ENCODE results near the gene PFN3.
A peak's percentile ranks its signal among the peaks of the same experiment; 100 is the strongest.

The PFN3 gene

DNA sequence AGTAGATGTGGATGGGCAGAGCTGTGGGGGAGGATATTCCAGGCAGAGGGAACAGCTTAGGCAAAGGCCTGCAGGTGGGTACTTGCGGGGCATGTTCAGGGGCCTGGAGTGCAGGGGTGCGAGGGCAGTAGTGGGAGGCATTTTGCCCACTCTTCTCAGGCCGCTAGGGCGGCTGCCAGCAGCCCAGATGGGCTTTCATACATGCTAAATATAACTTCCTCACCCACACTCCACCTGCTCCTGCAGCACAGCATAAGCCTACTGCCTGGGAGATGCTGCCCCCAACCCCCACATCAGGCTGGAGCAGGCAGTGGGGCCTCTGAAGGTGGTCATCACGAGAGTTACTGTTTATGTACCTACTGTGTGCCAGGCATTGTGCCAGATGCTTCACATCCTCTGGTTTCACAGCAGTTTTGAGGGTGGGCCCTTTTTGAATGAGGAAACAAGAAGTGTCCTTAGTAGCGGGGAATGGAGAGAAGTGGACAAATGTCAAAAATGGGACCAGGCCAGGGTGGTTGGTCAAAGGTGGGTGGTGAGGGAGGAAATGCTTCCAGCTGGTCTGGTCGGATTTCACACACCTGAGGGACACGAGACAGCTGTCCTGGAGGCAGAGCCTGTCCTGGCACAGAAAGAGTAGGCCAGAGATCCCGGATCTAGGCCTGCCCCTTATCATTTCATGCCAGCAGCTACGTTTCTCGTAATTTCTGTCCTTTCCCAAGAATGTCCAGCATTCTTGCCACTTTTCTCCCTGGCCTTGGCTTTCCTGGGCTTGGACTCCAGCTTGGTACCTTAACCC lies 30.6 kb downstream of the PFN3 start:
- no peak for TF ChIP-seq ZFP3 (CRISPR knock-in tag; IDR thresholded peaks at IDR 0.05)
- no peak for TF ChIP-seq ZNF70 (CRISPR knock-in tag; IDR thresholded peaks at IDR 0.05)
- no peak for TF ChIP-seq ARNTL (CRISPR knock-in tag; IDR thresholded peaks at IDR 0.05; ENCODE audit: borderline replicate concordance, low read depth)
- TF ChIP-seq CSDC2 (CRISPR knock-in tag; IDR thresholded peaks at IDR 0.05): no peak
- TF ChIP-seq SNAI2 (CRISPR knock-in tag; IDR thresholded peaks at IDR 0.05): no peak
- no peak for TF ChIP-seq ZC3H10 (CRISPR knock-in tag; IDR thresholded peaks at IDR 0.05)
- no peak for ATAC-seq

DNA sequence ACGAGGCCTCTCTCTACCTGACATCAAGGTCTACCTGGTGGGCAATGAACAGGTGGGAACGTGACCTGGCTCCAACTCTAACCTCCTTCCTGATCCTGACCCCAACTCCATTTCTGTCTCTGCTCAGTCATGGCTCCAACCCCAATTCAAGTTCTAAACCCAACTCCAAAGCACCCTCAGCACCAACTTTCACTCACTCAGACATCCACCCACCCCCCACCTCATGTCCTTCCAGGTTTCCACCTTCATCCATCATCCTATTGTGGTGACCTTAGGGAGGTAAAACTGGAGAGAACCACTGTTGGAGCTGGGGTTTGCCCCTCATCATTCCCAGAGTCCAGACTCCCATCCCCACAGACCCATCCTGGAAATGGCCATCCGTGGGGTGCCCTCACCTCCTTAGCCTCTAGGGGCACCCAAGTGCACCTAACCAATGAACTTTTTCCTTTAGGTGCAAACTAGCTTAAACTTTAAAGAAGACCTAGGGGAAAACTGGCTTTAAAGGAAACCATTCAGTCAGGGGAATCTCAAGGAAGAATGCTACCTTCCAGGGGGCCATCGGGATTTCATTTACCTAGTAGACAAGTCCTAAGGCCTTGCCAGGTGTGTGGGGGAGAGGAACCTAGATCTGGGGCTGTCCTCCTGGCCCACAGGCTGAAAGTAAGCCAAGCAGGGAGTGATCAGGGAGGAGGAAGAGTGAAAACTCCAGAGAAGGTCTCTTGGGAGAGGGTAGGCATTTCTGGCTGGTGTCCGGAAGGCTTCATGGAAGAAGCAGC lies 31.4 kb downstream of the PFN3 start:
- ATAC-seq: 0 out of 3 replicates have a peak, but pooled peaks have one; percentile 13
- TF ChIP-seq, protein P1, sequence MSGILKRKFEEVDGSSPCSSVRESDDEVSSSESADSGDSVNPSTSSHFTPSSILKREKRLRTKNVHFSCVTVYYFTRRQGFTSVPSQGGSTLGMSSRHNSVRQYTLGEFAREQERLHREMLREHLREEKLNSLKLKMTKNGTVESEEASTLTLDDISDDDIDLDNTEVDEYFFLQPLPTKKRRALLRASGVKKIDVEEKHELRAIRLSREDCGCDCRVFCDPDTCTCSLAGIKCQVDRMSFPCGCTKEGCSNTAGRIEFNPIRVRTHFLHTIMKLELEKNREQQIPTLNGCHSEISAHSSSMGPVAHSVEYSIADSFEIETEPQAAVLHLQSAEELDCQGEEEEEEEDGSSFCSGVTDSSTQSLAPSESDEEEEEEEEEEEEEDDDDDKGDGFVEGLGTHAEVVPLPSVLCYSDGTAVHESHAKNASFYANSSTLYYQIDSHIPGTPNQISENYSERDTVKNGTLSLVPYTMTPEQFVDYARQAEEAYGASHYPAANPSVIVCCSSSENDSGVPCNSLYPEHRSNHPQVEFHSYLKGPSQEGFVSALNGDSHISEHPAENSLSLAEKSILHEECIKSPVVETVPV (CRISPR knock-in tag; IDR thresholded peaks at IDR 0.05): no peak
- TF ChIP-seq RARB (CRISPR knock-in tag; IDR thresholded peaks at IDR 0.05): no peak
- no peak for TF ChIP-seq ZFP3 (CRISPR knock-in tag; IDR thresholded peaks at IDR 0.05)
- no peak for TF ChIP-seq ZNF8 (CRISPR knock-in tag; IDR thresholded peaks at IDR 0.05)
- TF ChIP-seq ESRRG (CRISPR knock-in tag; IDR thresholded peaks at IDR 0.05): no peak
- no peak for TF ChIP-seq TOX (CRISPR knock-in tag; IDR thresholded peaks at IDR 0.05; ENCODE audit: borderline replicate concordance)
- TF ChIP-seq, protein P2, sequence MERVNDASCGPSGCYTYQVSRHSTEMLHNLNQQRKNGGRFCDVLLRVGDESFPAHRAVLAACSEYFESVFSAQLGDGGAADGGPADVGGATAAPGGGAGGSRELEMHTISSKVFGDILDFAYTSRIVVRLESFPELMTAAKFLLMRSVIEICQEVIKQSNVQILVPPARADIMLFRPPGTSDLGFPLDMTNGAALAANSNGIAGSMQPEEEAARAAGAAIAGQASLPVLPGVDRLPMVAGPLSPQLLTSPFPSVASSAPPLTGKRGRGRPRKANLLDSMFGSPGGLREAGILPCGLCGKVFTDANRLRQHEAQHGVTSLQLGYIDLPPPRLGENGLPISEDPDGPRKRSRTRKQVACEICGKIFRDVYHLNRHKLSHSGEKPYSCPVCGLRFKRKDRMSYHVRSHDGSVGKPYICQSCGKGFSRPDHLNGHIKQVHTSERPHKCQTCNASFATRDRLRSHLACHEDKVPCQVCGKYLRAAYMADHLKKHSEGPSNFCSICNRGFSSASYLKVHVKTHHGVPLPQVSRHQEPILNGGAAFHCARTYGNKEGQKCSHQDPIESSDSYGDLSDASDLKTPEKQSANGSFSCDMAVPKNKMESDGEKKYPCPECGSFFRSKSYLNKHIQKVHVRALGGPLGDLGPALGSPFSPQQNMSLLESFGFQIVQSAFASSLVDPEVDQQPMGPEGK (CRISPR knock-in tag; IDR thresholded peaks at IDR 0.05; ENCODE audit: borderline replicate concordance): no peak
- no peak for TF ChIP-seq OSR1 (CRISPR knock-in tag; IDR thresholded peaks at IDR 0.05)
- TF ChIP-seq, protein P3, sequence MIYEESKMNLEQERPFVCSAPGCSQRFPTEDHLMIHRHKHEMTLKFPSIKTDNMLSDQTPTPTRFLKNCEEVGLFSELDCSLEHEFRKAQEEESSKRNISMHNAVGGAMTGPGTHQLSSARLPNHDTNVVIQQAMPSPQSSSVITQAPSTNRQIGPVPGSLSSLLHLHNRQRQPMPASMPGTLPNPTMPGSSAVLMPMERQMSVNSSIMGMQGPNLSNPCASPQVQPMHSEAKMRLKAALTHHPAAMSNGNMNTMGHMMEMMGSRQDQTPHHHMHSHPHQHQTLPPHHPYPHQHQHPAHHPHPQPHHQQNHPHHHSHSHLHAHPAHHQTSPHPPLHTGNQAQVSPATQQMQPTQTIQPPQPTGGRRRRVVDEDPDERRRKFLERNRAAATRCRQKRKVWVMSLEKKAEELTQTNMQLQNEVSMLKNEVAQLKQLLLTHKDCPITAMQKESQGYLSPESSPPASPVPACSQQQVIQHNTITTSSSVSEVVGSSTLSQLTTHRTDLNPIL (CRISPR knock-in tag; IDR thresholded peaks at IDR 0.05; ENCODE audit: low read depth): no peak
- no peak for TF ChIP-seq ZFP30 (CRISPR knock-in tag; IDR thresholded peaks at IDR 0.05)
- no peak for TF ChIP-seq ZC3H10 (CRISPR knock-in tag; IDR thresholded peaks at IDR 0.05)
- TF ChIP-seq ISL1 (CRISPR knock-in tag; IDR thresholded peaks at IDR 0.05): no peak
- no peak for TF ChIP-seq ZNF565 (CRISPR knock-in tag; conservative IDR thresholded peaks at IDR 0.05; ENCODE audit: low read depth)
- TF ChIP-seq ZNF70 (CRISPR knock-in tag; IDR thresholded peaks at IDR 0.05): no peak
- TF ChIP-seq, protein P4, sequence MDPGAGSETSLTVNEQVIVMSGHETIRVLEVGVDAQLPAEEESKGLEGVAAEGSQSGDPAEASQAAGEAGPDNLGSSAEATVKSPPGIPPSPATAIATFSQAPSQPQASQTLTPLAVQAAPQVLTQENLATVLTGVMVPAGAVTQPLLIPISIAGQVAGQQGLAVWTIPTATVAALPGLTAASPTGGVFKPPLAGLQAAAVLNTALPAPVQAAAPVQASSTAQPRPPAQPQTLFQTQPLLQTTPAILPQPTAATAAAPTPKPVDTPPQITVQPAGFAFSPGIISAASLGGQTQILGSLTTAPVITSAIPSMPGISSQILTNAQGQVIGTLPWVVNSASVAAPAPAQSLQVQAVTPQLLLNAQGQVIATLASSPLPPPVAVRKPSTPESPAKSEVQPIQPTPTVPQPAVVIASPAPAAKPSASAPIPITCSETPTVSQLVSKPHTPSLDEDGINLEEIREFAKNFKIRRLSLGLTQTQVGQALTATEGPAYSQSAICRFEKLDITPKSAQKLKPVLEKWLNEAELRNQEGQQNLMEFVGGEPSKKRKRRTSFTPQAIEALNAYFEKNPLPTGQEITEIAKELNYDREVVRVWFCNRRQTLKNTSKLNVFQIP (CRISPR knock-in tag; IDR thresholded peaks at IDR 0.05; ENCODE audit: borderline replicate concordance, low read depth): no peak
- no peak for TF ChIP-seq TCF4 (CRISPR knock-in tag; IDR thresholded peaks at IDR 0.05; ENCODE audit: borderline replicate concordance)
- no peak for TF ChIP-seq ARNTL (CRISPR knock-in tag; IDR thresholded peaks at IDR 0.05; ENCODE audit: borderline replicate concordance, low read depth)
- TF ChIP-seq BACH2 (CRISPR knock-in tag; IDR thresholded peaks at IDR 0.05; ENCODE audit: borderline replicate concordance): no peak
- TF ChIP-seq GLIS3 (CRISPR knock-in tag; IDR thresholded peaks at IDR 0.05): no peak

DNA sequence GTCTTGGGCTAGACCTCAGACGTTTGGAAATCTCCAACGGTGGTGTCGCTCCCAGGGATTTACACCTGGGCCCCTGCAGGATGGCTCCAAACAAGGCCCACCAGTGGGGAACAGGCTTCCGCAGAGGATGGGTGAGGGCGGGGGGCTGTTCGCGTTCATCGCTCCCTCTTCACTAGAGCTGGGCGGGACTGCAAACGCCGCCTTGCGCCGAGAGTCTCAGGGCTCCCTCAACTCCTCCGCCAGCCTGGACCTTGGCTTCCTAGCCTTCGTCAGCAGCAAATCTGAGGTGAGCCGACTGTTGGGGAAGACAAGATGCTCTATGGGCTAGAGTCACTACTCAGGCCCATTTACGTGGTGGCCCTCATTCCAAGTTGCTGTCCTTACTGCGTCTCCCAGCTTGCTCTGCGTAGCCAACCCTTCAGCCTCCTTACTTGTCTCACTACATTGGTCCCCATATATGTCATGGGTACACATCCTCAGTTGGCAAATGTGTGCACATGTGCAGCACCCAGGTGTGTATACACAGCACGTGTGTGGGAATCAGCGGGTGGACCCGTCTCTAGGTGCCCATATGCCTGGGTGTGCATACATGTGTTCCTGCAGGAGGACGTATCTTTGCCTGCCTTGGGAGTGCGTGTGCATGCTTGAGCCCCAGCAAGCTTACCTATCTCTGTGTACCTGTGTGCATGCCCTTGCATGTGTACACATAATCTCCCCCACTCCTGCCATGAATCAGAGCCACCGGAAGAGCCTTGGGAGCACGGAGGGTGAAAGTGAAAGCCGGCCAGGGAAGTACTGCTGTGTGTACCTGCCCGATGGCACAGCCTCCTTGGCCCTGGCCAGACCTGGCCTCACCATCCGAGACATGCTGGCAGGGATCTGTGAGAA lies 32.2 kb downstream of the PFN3 start:
- ATAC-seq: no peak
- TF ChIP-seq OSR1 (CRISPR knock-in tag; IDR thresholded peaks at IDR 0.05) (no peak), CSDC2 (CRISPR knock-in tag; IDR thresholded peaks at IDR 0.05) (no peak), TCF4 (CRISPR knock-in tag; IDR thresholded peaks at IDR 0.05; ENCODE audit: borderline replicate concordance) (no peak), BACH2 (CRISPR knock-in tag; IDR thresholded peaks at IDR 0.05; ENCODE audit: borderline replicate concordance) (no peak), ZFP30 (CRISPR knock-in tag; IDR thresholded peaks at IDR 0.05) (no peak), GLIS3 (CRISPR knock-in tag; IDR thresholded peaks at IDR 0.05) (no peak), ISL1 (CRISPR knock-in tag; IDR thresholded peaks at IDR 0.05) (no peak), ARNTL (CRISPR knock-in tag; IDR thresholded peaks at IDR 0.05; ENCODE audit: borderline replicate concordance, low read depth) (no peak), ZFP3 (CRISPR knock-in tag; IDR thresholded peaks at IDR 0.05) (no peak), ZNF70 (CRISPR knock-in tag; IDR thresholded peaks at IDR 0.05) (no peak), SNAI2 (CRISPR knock-in tag; IDR thresholded peaks at IDR 0.05) (no peak), ZNF8 (CRISPR knock-in tag; IDR thresholded peaks at IDR 0.05) (no peak)
- TF ChIP-seq, protein P3 (CRISPR knock-in tag; IDR thresholded peaks at IDR 0.05; ENCODE audit: low read depth): no peak
- TF ChIP-seq, protein P1 (CRISPR knock-in tag; IDR thresholded peaks at IDR 0.05): no peak
- TF ChIP-seq, protein P4 (CRISPR knock-in tag; IDR thresholded peaks at IDR 0.05; ENCODE audit: borderline replicate concordance, low read depth): no peak

Measured in SK-N-SH treated with all-trans-retinoic acid at 6 μM for 48 hours (cell line).